ENCODE results near the gene ERCC6L2.

ERCC6L2 gene

GRCh38 chr9:95879591-95879990 is 4.1 kb downstream of the ERCC6L2 start:
- Mint-ChIP-seq H3K4me3 (no peak overlapping the region), H3K27ac (peak overlapping the region; percentile 87), H3K4me1 (ENCODE audit: low read depth) (peaks cover 66% of the 10 kb centered on the region), H3K9me3 (ENCODE audit: low read depth) (peaks cover 2% of the 10 kb centered on the region), H3K36me3 (peaks cover 6% of the 10 kb centered on the region), H3K27me3 (no peaks in the 10 kb centered on the region)

- H3K36me3 Mint-ChIP-seq: peaks cover 12% of the 10 kb centered on the region
- peak overlapping the region; percentile 87 for H3K27ac Mint-ChIP-seq
- no peaks in the 10 kb centered on the region for H3K27me3 Mint-ChIP-seq
- H3K9me3 Mint-ChIP-seq (ENCODE audit: low read depth): peaks cover 3% of the 10 kb centered on the region
- peak overlapping the region; percentile 40 for H3K4me3 Mint-ChIP-seq
- H3K4me1 Mint-ChIP-seq (ENCODE audit: low read depth): peaks cover 70% of the 10 kb centered on the region
Observed at GRCh38 chr9:95880021-95880690, 4.7 kb downstream of the ERCC6L2 start.

GRCh38 chr9:95887926-95888497 is 12.5 kb downstream of the ERCC6L2 start:
- Mint-ChIP-seq H3K36me3 (peaks cover 34% of the 10 kb centered on the region), H3K9me3 (ENCODE audit: low read depth) (peaks cover 3% of the 10 kb centered on the region), H3K4me1 (ENCODE audit: low read depth) (peaks cover 85% of the 10 kb centered on the region), H3K27ac (peak overlapping the region; percentile 91), H3K4me3 (peak overlapping the region; percentile 74), H3K27me3 (no peaks in the 10 kb centered on the region)

GRCh38 chr9:95890594-95890993 is 15.1 kb downstream of the ERCC6L2 start:
- H3K9me3 Mint-ChIP-seq (ENCODE audit: low read depth): no peaks in the 10 kb centered on the region
- H3K27ac Mint-ChIP-seq: peak overlapping the region; percentile 41
- H3K36me3 Mint-ChIP-seq: peaks cover 27% of the 10 kb centered on the region

GRCh38 chr9:95891067-95891671 is 15.7 kb downstream of the ERCC6L2 start:
- Mint-ChIP-seq H3K27ac (peak overlapping the region; percentile 73), H3K27me3 (no peaks in the 10 kb centered on the region), H3K36me3 (peaks cover 25% of the 10 kb centered on the region), H3K9me3 (ENCODE audit: low read depth) (no peaks in the 10 kb centered on the region), H3K4me3 (peak overlapping the region; percentile 52), H3K4me1 (ENCODE audit: low read depth) (peaks cover 72% of the 10 kb centered on the region)

More at GRCh38 chr9:95890594-95890993, 15.1 kb downstream of the ERCC6L2 start:
- Mint-ChIP-seq H3K4me1 (ENCODE audit: low read depth) (peaks cover 75% of the 10 kb centered on the region), H3K27me3 (no peaks in the 10 kb centered on the region), H3K4me3 (no peak overlapping the region)

- peaks cover 19% of the 10 kb centered on the region for H3K36me3 Mint-ChIP-seq
- no peaks in the 10 kb centered on the region for H3K27me3 Mint-ChIP-seq
- no peaks in the 10 kb centered on the region for H3K9me3 Mint-ChIP-seq (ENCODE audit: low read depth)
- peaks cover 73% of the 10 kb centered on the region for H3K4me1 Mint-ChIP-seq (ENCODE audit: low read depth)
- H3K4me3 Mint-ChIP-seq: no peak overlapping the region
- peak overlapping the region; percentile 58 for H3K27ac Mint-ChIP-seq
Observed at GRCh38 chr9:95892690-95893089, 17.2 kb downstream of the ERCC6L2 start.

- Mint-ChIP-seq H3K27ac (peak overlapping the region; percentile 56), H3K27me3 (no peaks in the 10 kb centered on the region), H3K4me1 (ENCODE audit: low read depth) (peaks cover 66% of the 10 kb centered on the region), H3K36me3 (peaks cover 23% of the 10 kb centered on the region), H3K4me3 (peak overlapping the region; percentile 39), H3K9me3 (ENCODE audit: low read depth) (no peaks in the 10 kb centered on the region)
Observed at GRCh38 chr9:95896580-95896979, 21.1 kb downstream of the ERCC6L2 start.

- Mint-ChIP-seq H3K36me3 (peaks cover 19% of the 10 kb centered on the region), H3K27ac (no peak overlapping the region), H3K4me3 (no peak overlapping the region), H3K4me1 (ENCODE audit: low read depth) (peaks cover 56% of the 10 kb centered on the region), H3K27me3 (no peaks in the 10 kb centered on the region), H3K9me3 (ENCODE audit: low read depth) (no peaks in the 10 kb centered on the region)
Observed at GRCh38 chr9:95901506-95901905, 26.0 kb downstream of the ERCC6L2 start.

- Mint-ChIP-seq H3K9me3 (ENCODE audit: low read depth) (no peaks in the 10 kb centered on the region), H3K36me3 (peaks cover 18% of the 10 kb centered on the region), H3K27ac (no peak overlapping the region), H3K4me1 (ENCODE audit: low read depth) (peaks cover 44% of the 10 kb centered on the region), H3K27me3 (no peaks in the 10 kb centered on the region), H3K4me3 (no peak overlapping the region)
Observed at GRCh38 chr9:95903398-95903797, 27.9 kb downstream of the ERCC6L2 start.

- no peaks in the 10 kb centered on the region for H3K27me3 Mint-ChIP-seq
- peaks cover 31% of the 10 kb centered on the region for H3K36me3 Mint-ChIP-seq
- H3K4me1 Mint-ChIP-seq (ENCODE audit: low read depth): peaks cover 45% of the 10 kb centered on the region
- H3K9me3 Mint-ChIP-seq (ENCODE audit: low read depth): no peaks in the 10 kb centered on the region
- H3K4me3 Mint-ChIP-seq: no peak overlapping the region
- no peak overlapping the region for H3K27ac Mint-ChIP-seq
Observed at GRCh38 chr9:95907794-95908193, 32.3 kb downstream of the ERCC6L2 start.

GRCh38 chr9:95910023-95910707 is 34.7 kb downstream of the ERCC6L2 start:
- peaks cover 44% of the 10 kb centered on the region for H3K36me3 Mint-ChIP-seq
- H3K4me3 Mint-ChIP-seq: no peak overlapping the region
- peaks cover 48% of the 10 kb centered on the region for H3K4me1 Mint-ChIP-seq (ENCODE audit: low read depth)
- no peaks in the 10 kb centered on the region for H3K27me3 Mint-ChIP-seq
- H3K27ac Mint-ChIP-seq: no peak overlapping the region
- no peaks in the 10 kb centered on the region for H3K9me3 Mint-ChIP-seq (ENCODE audit: low read depth)

- Mint-ChIP-seq H3K4me1 (ENCODE audit: low read depth) (peaks cover 43% of the 10 kb centered on the region), H3K27ac (no peak overlapping the region), H3K4me3 (no peak overlapping the region), H3K9me3 (ENCODE audit: low read depth) (no peaks in the 10 kb centered on the region), H3K36me3 (peaks cover 41% of the 10 kb centered on the region), H3K27me3 (no peaks in the 10 kb centered on the region)
Observed at GRCh38 chr9:95910770-95911340, 35.4 kb downstream of the ERCC6L2 start.

GRCh38 chr9:95912773-95913172 is 37.3 kb downstream of the ERCC6L2 start:
- H3K9me3 Mint-ChIP-seq (ENCODE audit: low read depth): no peaks in the 10 kb centered on the region
- H3K4me3 Mint-ChIP-seq: no peak overlapping the region
- H3K36me3 Mint-ChIP-seq: peaks cover 48% of the 10 kb centered on the region
- H3K27me3 Mint-ChIP-seq: no peaks in the 10 kb centered on the region
- no peak overlapping the region for H3K27ac Mint-ChIP-seq
- H3K4me1 Mint-ChIP-seq (ENCODE audit: low read depth): peaks cover 36% of the 10 kb centered on the region

GRCh38 chr9:95920017-95920416 is 44.5 kb downstream of the ERCC6L2 start:
- peaks cover 8% of the 10 kb centered on the region for H3K4me1 Mint-ChIP-seq (ENCODE audit: low read depth)
- H3K27me3 Mint-ChIP-seq: no peaks in the 10 kb centered on the region
- H3K9me3 Mint-ChIP-seq (ENCODE audit: low read depth): no peaks in the 10 kb centered on the region
- H3K27ac Mint-ChIP-seq: peak overlapping the region; percentile 38
- H3K36me3 Mint-ChIP-seq: peaks cover 26% of the 10 kb centered on the region
- H3K4me3 Mint-ChIP-seq: no peak overlapping the region

- Mint-ChIP-seq H3K27me3 (no peaks in the 10 kb centered on the region), H3K4me1 (ENCODE audit: low read depth) (peaks cover 14% of the 10 kb centered on the region), H3K4me3 (no peak overlapping the region), H3K27ac (no peak overlapping the region), H3K9me3 (ENCODE audit: low read depth) (no peaks in the 10 kb centered on the region), H3K36me3 (peaks cover 23% of the 10 kb centered on the region)
Observed at GRCh38 chr9:95923794-95924193, 48.3 kb downstream of the ERCC6L2 start.
